MCF 10A (cell line): ENCODE results near the gene PLA2G4E. TPM values are rescaled to one million over a fixed set of nuclear protein-coding genes. Genes with fewer than 3 reads are reported as not detected.

Experiments used
- BruUV-seq: library from RNA; stranded (reverse); fragments of 400-500 nt; replicated peaks from 2 replicates; lab custom pipeline; 2021; lab: Mats Ljungman, UMichigan
- CTCF ChIA-PET: fragments of 300-600 bp; sonication (Branson Sonifier 250); formaldehyde crosslinking; extraction: SDS; loops from one replicate; lab custom pipeline; 2021; ENCODE audit warnings: antibody characterized with exemption, inconsistent platforms; lab: Yijun Ruan, JAX
- POLR2A ChIA-PET: fragments of 300-600, 350-650 bp; sonication (Branson Sonifier 250); formaldehyde crosslinking; extraction: SDS; loops from one replicate; lab custom pipeline; 2020; ENCODE audit warnings: antibody characterized with exemption, inconsistent platforms; lab: Yijun Ruan, JAX
- DNase-seq: peaks from one replicate; pipeline ENCODE4 v3.0.0-alpha.2; 2018; ENCODE audit not compliant: unreplicated experiment
- H3K27ac Mint-ChIP-seq: one replicate; pipeline ENCODE4 v1.8.0; 2022; ENCODE audit warnings: mild to moderate bottlenecking, low read depth, mixed read lengths; ENCODE audit not compliant: unreplicated experiment
- H3K27me3 Mint-ChIP-seq: one replicate; pipeline ENCODE4 v1.8.0; 2022; ENCODE audit warnings: mixed read lengths; ENCODE audit not compliant: insufficient read depth, unreplicated experiment
- H3K36me3 Mint-ChIP-seq: one replicate; pipeline ENCODE4 v1.8.0; 2022; ENCODE audit warnings: mild to moderate bottlenecking, moderate library complexity, mixed read lengths; ENCODE audit not compliant: insufficient read depth, unreplicated experiment
- H3K4me1 Mint-ChIP-seq: one replicate; pipeline ENCODE4 v1.8.0; 2022; ENCODE audit warnings: mixed read lengths; ENCODE audit not compliant: insufficient read depth, unreplicated experiment
- H3K4me3 Mint-ChIP-seq: one replicate; pipeline ENCODE4 v1.8.0; 2022; ENCODE audit warnings: mild to moderate bottlenecking, moderate library complexity, mixed read lengths; ENCODE audit not compliant: unreplicated experiment
- H3K9me3 Mint-ChIP-seq: one replicate; pipeline ENCODE4 v1.8.0; 2022; ENCODE audit warnings: mixed read lengths; ENCODE audit not compliant: unreplicated experiment
- intact Hi-C: fragments of 100-400 bp; cut with micrococcal nuclease; formaldehyde crosslinking; loops from 2 replicates; pipeline ENCODE4 v1.14.1; 2022
- total RNA-seq: library from RNA; stranded (reverse); gene quantifications from 2 replicates; pipeline ENCODE4 v1.2.3, GENCODE V29; 2022
- TF ChIP-seq, protein P1 (sequence below): fragments of 200-600 bp; IDR thresholded peaks from one replicate; pipeline ENCODE4 v1.8.0; 2022; ENCODE audit warnings: antibody characterized with exemption, mild to moderate bottlenecking; ENCODE audit not compliant: unreplicated experiment

The PLA2G4E gene
- total RNA-seq, 1 experiment from 2014 or later, result 0.12 TPM

GRCh38 chr15:41972253-41973242 is 48.3 kb downstream of the PLA2G4E start, which contains the start of gene EHD4:
Gene EHD4 (minus strand): TSS chr15:41972557. CDS start chr15:41972494, 63 bp downstream.
- TF ChIP-seq, protein P1, sequence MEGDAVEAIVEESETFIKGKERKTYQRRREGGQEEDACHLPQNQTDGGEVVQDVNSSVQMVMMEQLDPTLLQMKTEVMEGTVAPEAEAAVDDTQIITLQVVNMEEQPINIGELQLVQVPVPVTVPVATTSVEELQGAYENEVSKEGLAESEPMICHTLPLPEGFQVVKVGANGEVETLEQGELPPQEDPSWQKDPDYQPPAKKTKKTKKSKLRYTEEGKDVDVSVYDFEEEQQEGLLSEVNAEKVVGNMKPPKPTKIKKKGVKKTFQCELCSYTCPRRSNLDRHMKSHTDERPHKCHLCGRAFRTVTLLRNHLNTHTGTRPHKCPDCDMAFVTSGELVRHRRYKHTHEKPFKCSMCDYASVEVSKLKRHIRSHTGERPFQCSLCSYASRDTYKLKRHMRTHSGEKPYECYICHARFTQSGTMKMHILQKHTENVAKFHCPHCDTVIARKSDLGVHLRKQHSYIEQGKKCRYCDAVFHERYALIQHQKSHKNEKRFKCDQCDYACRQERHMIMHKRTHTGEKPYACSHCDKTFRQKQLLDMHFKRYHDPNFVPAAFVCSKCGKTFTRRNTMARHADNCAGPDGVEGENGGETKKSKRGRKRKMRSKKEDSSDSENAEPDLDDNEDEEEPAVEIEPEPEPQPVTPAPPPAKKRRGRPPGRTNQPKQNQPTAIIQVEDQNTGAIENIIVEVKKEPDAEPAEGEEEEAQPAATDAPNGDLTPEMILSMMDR, result no peak
- H3K4me1 Mint-ChIP-seq, result peaks cover 40% of the 10 kb centered on the region
- peak within 1 kb of the TSS; percentile 82 for H3K4me3 Mint-ChIP-seq
- CTCF ChIA-PET, result interaction anchor here (0.6 to 2.2 kb wide), 15 partner anchors 9 to 723 kb away, joined by 3 to 10 read pairs (median 4); no protein-coding TSS in a partner anchor
- H3K36me3 Mint-ChIP-seq, result no peaks in the 10 kb centered on the region
- H3K27ac Mint-ChIP-seq, result peak within 1 kb of the TSS; percentile 83
- POLR2A ChIA-PET, result interaction anchor here (0.6 to 4.0 kb wide), 34 partner anchors 11 to 1119 kb away, joined by 3 to 25 read pairs (median 4); partner anchors contain the start of genes GANC, MAPKBP1, SNAP23 and TMEM87A
- DNase-seq, result peak; percentile 100
- no peaks in the 10 kb centered on the region for H3K27me3 Mint-ChIP-seq
- intact Hi-C loops, result loop anchor here (1.0 to 5.0 kb wide), 4 partner anchors 42 to 200 kb away; partner anchors contain the start of genes JMJD7 and MAPKBP1
- BruUV-seq, result TSS peak; percentile 85
- H3K9me3 Mint-ChIP-seq, result no peaks in the 10 kb centered on the region

- H3K27me3 Mint-ChIP-seq, result no peaks in the 10 kb centered on the region
- ChIA-PET CTCF (interaction anchor here (1.0 to 2.2 kb wide), 4 partner anchors 12 to 86 kb away, joined by 3 to 10 read pairs (median 5); no protein-coding TSS in a partner anchor), POLR2A (interaction anchor here (0.6 to 4.0 kb wide), 25 partner anchors 11 to 301 kb away, joined by 3 to 25 read pairs (median 6); partner anchors contain the start of genes GANC, MAPKBP1 and TMEM87A)
- no peak for DNase-seq
- TF ChIP-seq, protein P1, result no peak
- H3K4me1 Mint-ChIP-seq, result peaks cover 40% of the 10 kb centered on the region
- H3K4me3 Mint-ChIP-seq, result peak overlapping the region; percentile 82
- H3K9me3 Mint-ChIP-seq, result no peaks in the 10 kb centered on the region
- no TSS peak for BruUV-seq
- intact Hi-C loops, result loop anchor here (1.0 to 5.0 kb wide), 4 partner anchors 42 to 200 kb away; partner anchors contain the start of genes JMJD7 and MAPKBP1
- no peak overlapping the region for H3K27ac Mint-ChIP-seq
- no peaks in the 10 kb centered on the region for H3K36me3 Mint-ChIP-seq
These were observed 49.0 kb downstream of the PLA2G4E start for GRCh38 chr15:41971895-41972252.

- Mint-ChIP-seq H3K27ac (no peak overlapping the region), H3K9me3 (no peaks in the 10 kb centered on the region), H3K4me3 (peak overlapping the region; percentile 82), H3K36me3 (no peaks in the 10 kb centered on the region), H3K4me1 (peaks cover 40% of the 10 kb centered on the region), H3K27me3 (no peaks in the 10 kb centered on the region)
- ChIA-PET CTCF (interaction anchor here (0.7 to 1.7 kb wide), 3 partner anchors 14 to 198 kb away, joined by 3 to 7 read pairs (median 7); partner anchors contain the start of gene MAPKBP1), POLR2A (interaction anchor here (0.7 to 4.0 kb wide), 14 partner anchors 9 to 302 kb away, joined by 3 to 25 read pairs (median 6); partner anchors contain the start of genes GANC, MAPKBP1 and TMEM87A)
- TSS peak; percentile 49 for BruUV-seq
- TF ChIP-seq, protein P1, result no peak
- DNase-seq, result peak; percentile 57
- intact Hi-C loops, result loop anchor here (5.0 kb wide), 3 partner anchors 86 to 199 kb away; partner anchors contain the start of genes JMJD7 and MAPKBP1
These were observed 49.5 kb downstream of the PLA2G4E start for GRCh38 chr15:41971089-41971894.
